Measurements from ENCODE around the gene SASH3.
A peak's percentile ranks its signal among the peaks of the same experiment; 100 is the strongest.
"Not testable (repeated sequence)": the region's sequence is repeated elsewhere in the genome, so short reads cannot be mapped to it uniquely, and the experiment has no call there.

Gene SASH3

DNA sequence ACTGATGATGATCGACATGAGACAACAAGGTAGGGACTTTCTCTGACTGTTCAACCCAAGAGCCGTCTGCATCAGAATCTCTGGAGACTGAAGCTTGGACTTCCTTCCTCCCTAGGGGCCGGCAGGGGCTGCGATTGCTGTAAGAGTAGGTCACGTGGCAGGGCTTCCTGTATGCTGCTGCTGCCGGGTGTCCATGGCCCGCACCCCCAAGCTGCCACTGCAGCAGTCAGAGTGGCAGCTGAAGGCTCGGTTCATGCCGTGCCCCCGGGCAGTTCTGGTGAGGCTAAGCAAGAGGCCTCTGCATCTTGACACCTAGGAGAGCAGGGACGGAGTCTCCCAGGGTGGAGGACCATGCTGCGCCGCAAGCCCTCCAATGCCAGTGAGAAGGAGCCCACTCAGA, at the start of gene SASH3:
Gene SASH3 (plus strand): TSS at position 203 of the 400 bp plus-strand sequence. CDS start 149 bp downstream, at position 352.
- FAIRE-seq (peak; percentile 100), DNase-seq (ENCODE audit: extremely low spot score, insufficient read length, low read depth) (no peak)

DNA sequence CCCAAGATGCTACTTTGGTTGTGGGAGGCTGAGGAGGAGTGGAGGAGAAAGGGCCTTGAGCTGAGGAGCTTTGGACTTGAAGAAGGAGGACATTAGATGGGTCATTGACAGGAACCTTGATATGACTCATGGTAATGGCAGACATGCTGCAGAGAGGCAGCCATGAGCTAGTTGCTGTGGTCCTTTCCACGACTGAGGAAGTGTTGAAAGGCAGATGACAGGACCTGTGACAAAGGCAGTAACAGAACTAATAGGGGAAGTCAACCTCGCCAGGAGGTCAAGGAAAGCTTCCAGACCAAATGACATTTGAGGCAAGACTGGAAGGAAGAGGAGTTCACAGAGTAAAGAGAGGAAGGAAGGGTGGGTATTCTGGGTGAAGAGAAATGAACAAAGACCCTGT, 48.5 kb upstream of the SASH3 start:
- FAIRE-seq = peak; percentile 12
- DNase-seq (ENCODE audit: extremely low spot score, insufficient read length, low read depth) = no peak

DNA sequence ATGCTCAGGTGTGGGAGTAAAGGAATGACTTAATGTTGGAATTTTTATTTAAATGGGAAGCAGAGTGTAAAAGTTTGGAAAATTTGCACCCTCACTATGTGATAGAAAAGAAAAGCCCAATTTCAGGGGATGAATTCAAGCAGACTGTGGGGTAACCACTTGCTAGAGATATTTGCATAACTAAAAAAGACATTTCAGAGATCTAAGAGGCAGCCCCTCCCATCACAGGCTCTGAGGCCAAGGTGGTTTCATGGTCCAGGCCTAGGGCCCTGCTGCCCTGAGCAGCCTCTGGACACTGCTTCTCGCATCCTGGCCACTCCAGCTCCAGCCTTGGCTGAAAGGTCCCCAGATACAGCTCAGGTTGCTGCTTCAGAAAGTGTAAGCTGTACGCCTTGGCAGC, 46.9 kb upstream of the SASH3 start:
- FAIRE-seq (peak; percentile 29), DNase-seq (ENCODE audit: extremely low spot score, insufficient read length, low read depth) (no peak)

GRCh38 chrX:129733335-129733734, 46.4 kb upstream of the SASH3 start:
- FAIRE-seq (no peak), DNase-seq (ENCODE audit: extremely low spot score, insufficient read length, low read depth) (no peak)

GRCh38 chrX:129736491-129736890, 43.3 kb upstream of the SASH3 start:
- FAIRE-seq = no peak
- no peak for DNase-seq (ENCODE audit: extremely low spot score, insufficient read length, low read depth)

- FAIRE-seq = peak; percentile 71
- DNase-seq (ENCODE audit: extremely low spot score, insufficient read length, low read depth) = no peak
Observed at GRCh38 chrX:129737916-129738315, 41.8 kb upstream of the SASH3 start.

DNA sequence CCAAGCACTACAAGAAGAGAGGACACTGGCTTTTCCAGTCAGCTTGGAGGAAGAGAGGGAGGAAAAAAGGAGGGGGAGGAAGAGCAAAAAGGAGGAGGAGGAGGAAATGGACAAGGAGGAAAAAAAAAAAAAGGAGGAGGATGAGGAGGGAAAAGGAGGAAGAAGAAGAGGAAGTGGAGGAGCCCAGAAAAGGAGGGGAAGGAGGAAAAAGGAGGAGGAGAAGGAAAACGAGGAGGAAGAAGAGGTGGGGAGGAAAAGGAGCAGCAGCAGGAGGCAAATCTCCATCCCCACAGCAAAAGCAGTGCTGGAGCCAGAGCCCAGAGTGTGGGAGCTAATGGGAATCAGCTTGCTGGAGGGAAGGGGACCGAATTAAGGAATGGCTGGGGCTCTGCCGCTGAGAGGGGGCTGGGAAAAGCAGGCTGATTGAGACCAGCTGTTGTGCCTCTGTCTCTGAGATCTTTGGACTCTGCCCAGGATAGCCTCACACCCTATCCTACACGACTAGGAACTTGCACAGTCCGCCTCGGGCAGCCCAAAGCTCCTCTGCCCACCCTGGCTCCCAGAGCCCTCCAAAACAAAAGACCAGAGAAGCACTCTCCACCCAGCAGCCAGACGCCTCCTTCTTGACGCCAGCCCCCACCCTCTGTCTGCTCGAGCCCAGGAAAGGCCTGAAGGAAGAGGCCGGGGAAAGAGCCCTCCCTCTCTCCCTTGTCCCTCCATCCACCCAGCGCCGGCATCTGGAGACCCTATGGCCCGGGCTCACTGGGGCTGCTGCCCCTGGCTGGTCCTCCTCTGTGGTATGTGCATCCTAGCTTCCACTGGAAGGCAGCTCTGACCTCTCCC, 41.1 kb upstream of the SASH3 start, which contains the start of gene XPNPEP2:
Gene XPNPEP2 (plus strand): TSS at position 514 of the 843 bp plus-strand sequence. CDS start 235 bp downstream, at position 749.
- DNase-seq (ENCODE audit: extremely low spot score, insufficient read length, low read depth) = no peak
- FAIRE-seq = no peak

GRCh38 chrX:129739578-129739977, 40.2 kb upstream of the SASH3 start:
- DNase-seq (ENCODE audit: extremely low spot score, insufficient read length, low read depth) (no peak), FAIRE-seq (no peak)

DNA sequence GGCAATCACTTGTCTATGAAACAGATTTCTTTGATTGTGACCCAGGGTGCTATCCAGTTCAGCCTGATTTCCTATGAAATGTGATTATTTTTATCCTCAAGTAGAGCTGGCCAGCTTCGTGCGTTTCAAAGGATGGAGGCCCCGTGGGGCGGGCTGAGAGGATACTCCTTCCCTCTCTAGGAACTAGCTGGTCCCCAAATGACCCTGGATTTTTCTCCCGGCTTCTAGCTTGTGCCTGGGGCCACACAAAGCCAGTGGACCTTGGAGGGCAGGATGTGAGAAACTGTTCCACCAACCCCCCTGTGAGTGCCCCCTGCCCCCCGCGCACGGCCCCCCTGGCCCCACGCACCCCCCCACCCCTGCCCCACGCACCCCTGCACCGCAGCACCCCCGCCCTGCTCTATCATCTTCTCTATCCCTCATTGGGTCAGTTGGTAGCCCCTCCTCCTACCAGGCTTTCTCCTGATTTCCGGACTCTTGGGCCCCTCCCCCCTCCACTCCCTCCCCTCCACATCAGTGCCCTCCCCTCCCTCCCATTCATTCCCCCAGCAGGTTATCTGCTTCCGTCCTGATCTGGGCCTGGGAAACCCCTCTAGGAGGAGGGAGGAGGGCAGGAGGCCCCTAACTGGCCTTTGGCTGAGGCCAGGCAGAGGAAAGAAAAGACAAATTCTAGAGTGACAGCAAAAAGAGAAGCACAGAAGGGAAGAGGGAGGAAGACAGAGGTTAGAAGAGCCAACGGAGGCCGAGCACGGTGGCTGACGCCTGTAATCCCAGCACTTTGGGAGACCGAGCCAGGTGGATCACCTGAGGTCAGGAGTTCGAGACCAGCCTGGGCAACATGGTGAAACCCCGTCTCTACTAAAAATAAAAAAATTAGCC, 37.6 kb upstream of the SASH3 start:
- DNase-seq (ENCODE audit: extremely low spot score, insufficient read length, low read depth) = no peak
- no peak for FAIRE-seq

DNA sequence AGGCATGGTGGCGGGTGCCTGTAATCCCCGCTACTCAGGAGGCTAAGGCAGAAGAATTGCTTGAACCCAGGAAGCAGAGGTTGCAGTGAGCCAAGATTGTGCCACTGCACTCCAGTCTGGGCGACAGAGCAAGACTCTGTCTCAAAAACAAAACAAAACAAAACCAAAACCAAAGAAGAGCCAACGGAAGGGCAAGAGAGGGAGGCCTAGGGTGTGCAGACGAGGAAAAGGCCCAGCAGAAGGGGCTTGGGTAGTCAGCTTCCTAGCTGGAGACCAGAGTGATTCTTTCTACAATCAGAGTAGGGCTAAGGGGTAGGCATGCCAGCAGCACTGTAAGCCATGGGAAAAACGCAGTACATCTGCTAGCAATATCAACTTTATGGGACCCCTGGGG, 37.0 kb upstream of the SASH3 start:
- FAIRE-seq = not testable (repeated sequence)

DNA sequence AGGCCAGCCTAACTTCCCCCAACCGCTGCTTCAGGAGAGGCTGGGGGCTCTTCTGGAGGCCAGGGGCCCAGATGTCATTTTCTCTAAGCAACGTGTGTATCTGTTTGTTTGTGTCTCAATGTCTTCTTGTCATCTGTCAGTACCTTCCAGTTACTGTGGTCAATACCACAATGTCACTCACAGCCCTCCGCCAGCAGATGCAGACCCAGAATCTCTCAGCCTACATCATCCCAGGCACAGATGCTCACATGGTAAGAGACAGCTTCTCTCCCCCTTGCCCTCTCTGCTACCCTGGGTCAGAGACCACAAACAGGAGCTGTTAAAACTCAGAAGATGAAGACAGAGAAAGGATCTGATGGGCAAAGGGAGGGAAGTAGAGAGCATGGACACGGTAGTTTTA, 35.9 kb upstream of the SASH3 start:
- DNase-seq (ENCODE audit: extremely low spot score, insufficient read length, low read depth) (no peak), FAIRE-seq (no peak)

More for the DNA sequence above, 37.0 kb upstream of the SASH3 start:
- DNase-seq (ENCODE audit: extremely low spot score, insufficient read length, low read depth) = not testable (repeated sequence)

- no peak for DNase-seq (ENCODE audit: extremely low spot score, insufficient read length, low read depth)
- FAIRE-seq = no peak
Observed at GRCh38 chrX:129744861-129745321, 34.9 kb upstream of the SASH3 start.

DNA sequence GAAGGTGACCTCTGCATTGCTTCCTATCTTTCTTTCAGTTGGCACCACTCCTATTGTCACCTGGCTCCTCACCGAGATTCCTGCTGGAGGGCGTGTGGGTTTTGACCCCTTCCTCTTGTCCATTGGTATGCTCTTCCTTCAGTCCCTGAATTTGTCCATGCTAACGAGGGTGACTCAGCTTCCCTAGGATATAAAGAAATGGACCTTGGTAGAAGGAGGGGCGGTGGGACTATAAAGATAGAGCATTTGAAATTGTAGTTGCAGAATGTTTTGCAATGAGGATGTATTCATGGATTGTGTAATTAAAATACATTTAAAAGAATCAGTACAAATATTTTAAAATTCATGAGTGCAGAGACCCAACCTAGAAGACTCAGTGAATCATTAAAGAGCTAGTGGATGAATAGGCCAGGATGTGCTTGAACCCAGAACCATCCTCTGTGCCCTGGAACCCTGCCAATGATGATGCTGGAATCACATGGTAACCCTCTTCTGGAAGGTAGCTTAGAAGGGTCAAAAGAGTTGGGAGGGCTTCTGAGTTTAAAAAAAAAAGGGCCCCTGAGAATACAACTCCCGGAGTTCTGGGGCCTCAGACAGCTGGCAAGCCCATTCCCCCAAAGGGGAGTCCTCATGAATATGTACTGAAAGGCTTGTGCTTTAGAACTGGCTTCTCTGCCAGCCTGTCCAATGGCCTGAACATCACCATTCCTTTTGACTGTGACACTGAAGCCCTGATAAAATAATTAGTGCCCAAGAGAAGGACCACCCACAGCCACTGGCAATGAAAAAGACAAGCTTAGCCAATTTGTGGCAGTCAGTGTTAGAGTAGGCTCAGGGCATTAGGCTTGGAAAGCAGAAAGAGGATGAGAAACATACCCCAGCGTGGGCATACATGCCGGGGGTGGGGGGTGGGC, 32.9 kb upstream of the SASH3 start:
- FAIRE-seq (no peak), DNase-seq (ENCODE audit: extremely low spot score, insufficient read length, low read depth) (no peak)

GRCh38 chrX:129747533-129747932, 32.2 kb upstream of the SASH3 start:
- no peak for FAIRE-seq
- no peak for DNase-seq (ENCODE audit: extremely low spot score, insufficient read length, low read depth)

DNA sequence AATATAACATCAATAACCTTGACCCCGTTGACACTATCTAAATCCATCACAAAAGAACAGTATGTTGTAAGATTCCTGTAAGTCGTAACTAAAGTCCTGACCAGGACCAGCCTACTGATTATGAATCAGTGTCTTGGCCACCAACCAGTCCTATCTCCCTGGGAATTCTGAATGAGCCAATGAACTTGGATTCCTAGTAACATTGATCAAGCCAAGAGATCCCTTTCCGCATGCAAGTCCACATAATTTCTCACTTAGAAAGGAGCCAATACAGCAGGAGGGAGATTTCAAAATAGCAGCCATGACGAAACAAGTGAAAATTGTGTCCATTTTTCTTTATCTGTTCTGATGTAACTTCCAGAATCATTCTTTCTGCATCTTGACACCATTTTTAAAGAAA, 31.4 kb upstream of the SASH3 start:
- FAIRE-seq (no peak), DNase-seq (ENCODE audit: extremely low spot score, insufficient read length, low read depth) (no peak)

- FAIRE-seq = no peak
- DNase-seq (ENCODE audit: extremely low spot score, insufficient read length, low read depth) = no peak
Observed at GRCh38 chrX:129749069-129749468, 30.7 kb upstream of the SASH3 start.

DNA sequence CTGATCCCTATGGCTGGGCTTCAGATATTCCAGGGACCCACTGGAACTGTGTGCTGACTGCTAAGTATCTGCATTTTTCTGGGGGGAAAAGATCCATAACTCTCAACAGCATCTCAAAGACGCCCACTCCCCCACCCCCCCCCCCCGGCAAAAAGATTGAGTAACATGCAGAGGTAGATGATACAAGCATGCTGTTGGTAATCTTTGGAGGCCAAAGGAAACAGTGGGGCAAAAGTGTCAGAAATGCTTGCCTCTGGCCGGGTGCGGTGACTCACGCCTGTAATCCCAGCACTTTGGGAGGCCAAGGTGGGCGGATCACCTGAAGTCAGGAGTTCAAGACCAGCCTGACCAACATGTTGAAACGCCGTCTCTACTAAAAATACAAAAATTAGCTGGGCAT, 28.8 kb upstream of the SASH3 start:
- FAIRE-seq (no peak), DNase-seq (ENCODE audit: extremely low spot score, insufficient read length, low read depth) (no peak)

GRCh38 chrX:129754056-129755024, 25.4 kb upstream of the SASH3 start:
- DNase-seq (ENCODE audit: extremely low spot score, insufficient read length, low read depth) (no peak), FAIRE-seq (peak; percentile 61)

All from GM18507 (cell line).